Adrenal gland (tissue), 5 donors: ENCODE data around the gene CTNS.

Source experiments
- CTCF ChIP-seq, 6 experiments: fragments of 450-650 bp in 4 of 6; fragments of 200-600 bp in 2 of 6; sonication (generic) in 1 of 6; IDR thresholded peaks; 1 replicate in 5 of 6; 2 replicates in 1 of 6; pipeline versions ENCODE4 v1.5.1 to v1.8.0; 2016 to 2021; ENCODE audit warnings: antibody characterized with exemption in 6 of 6, mild to moderate bottlenecking in 2 of 6, moderate library complexity in 1 of 6
- POLR2A ChIP-seq, 2 donors: fragments of 450-650 bp; IDR thresholded peaks; one replicate each; pipeline ENCODE4 v1.6.1; 2017; ENCODE audit warnings: antibody characterized with exemption in 2 of 2, mild to moderate bottlenecking in 2 of 2, moderate library complexity in 1 of 2
- donor health status: DM: no; HTN: no; CAD: no.

DNA sequence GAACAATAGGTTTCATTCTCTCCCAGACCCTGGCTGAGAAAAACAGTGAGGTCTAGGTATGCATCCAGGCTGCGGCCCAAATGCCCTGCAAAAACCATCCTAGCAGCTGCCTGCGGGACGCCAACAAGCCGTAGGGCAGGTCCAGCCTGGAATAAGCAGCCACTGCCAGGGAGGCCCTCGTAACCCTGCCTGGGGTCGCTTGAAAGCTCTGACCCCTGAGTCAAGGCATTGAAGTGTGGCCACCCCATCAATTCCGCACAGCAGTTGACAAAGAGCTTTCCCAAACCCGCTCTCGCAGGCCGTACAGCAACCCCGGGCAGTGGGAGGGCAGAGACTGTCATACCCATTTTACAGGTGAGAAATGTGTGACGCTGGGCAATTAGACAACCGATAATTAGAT lies 38.5 kb upstream of the CTNS start:
- TF ChIP-seq CTCF (IDR thresholded peaks at IDR 0.05) (no peak), POLR2A (IDR thresholded peaks at IDR 0.05) (no peak)
